Loucy (cell line): ENCODE measurements around the gene MIER2.

Source experiments
- EZH2phosphoT487 ChIP-seq: fragments of 200-600 bp; IDR thresholded peaks from 2 replicates; pipeline ENCODE4 v1.6.1; 2018; ENCODE audit warnings: antibody characterized with exemption, mild to moderate bottlenecking, moderate library complexity, borderline replicate concordance
- TF ChIP-seq, protein P1 (sequence below): fragments of 200-600 bp; sonication (generic); conservative IDR thresholded peaks from 2 replicates; pipeline ENCODE4 v1.5.1; 2014; ENCODE audit warnings: mild to moderate bottlenecking, antibody characterized with exemption, low read length

DNA sequence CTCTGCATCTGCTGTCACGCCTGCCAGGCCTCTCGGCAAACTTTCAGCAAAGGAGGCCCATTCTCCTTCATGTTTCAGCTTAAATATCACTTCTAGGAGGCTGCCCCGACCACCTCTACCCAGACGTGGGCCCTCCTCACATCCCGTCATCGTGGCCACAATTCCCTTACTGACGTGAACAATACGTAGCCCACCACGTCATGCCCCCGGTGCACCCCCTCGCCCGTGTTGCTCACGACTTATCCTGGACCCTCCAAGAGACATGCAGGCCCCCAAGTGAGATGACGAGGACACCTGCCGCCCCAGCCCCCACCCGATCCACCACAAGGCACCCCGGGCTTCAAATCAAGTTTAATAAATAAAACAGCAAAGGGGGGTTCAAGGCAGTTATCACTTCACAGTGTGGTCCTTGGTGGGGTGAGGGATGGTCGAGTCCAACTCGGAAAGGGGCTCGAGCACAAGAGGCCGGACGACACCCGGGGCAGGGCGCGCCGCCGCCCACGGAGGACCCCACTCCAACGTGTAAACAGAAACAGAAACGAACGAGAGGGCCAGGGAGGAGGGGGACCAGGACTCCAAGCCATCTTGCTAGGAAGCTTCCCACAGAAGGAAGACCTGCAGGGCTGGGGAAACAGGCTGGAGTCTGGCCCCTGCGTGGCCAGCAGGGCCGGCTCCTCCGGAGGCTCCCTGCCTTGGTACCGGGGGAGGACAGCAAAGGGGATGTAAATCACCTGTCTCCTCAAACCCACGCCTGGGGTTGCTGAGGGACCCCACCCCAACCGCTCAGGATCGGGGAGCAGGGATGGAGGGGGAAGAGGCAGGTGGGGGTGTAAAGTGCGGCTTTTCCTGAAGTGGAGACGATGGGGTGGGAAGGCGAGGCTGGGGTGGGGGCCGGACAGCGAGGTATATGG is 39.1 kb downstream of the MIER2 start:
- TF ChIP-seq, protein P1, sequence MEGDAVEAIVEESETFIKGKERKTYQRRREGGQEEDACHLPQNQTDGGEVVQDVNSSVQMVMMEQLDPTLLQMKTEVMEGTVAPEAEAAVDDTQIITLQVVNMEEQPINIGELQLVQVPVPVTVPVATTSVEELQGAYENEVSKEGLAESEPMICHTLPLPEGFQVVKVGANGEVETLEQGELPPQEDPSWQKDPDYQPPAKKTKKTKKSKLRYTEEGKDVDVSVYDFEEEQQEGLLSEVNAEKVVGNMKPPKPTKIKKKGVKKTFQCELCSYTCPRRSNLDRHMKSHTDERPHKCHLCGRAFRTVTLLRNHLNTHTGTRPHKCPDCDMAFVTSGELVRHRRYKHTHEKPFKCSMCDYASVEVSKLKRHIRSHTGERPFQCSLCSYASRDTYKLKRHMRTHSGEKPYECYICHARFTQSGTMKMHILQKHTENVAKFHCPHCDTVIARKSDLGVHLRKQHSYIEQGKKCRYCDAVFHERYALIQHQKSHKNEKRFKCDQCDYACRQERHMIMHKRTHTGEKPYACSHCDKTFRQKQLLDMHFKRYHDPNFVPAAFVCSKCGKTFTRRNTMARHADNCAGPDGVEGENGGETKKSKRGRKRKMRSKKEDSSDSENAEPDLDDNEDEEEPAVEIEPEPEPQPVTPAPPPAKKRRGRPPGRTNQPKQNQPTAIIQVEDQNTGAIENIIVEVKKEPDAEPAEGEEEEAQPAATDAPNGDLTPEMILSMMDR, result no peak
- TF ChIP-seq EZH2phosphoT487, result no peak
